GM23338 (cell line): ENCODE measurements around the gene DAGLA. TPM values are rescaled to one million over a fixed set of nuclear protein-coding genes. Genes with fewer than 3 reads are reported as not detected.

Source experiments
- ATAC-seq: fragments of 200-7000 bp; cut with Tn5 transposase; 3 replicates; pipeline ENCODE4 v1.9.1; 2020
- DNase-seq: peaks from one replicate; pipeline ENCODE4 v3.0.0-alpha.2; 2015; ENCODE audit warnings: low spot score
- H2AFZ ChIP-seq: fragments of 200-600 bp; sonication (generic); 2 replicates; pipeline ENCODE4 v1.8.0; 2016; ENCODE audit warnings: antibody characterized with exemption, mild to moderate bottlenecking, moderate library complexity
- H3F3A ChIP-seq: fragments of 200-600 bp; sonication (generic); replicated peaks from 2 replicates; pipeline ENCODE4 v1.8.0; 2017; ENCODE audit warnings: antibody characterized with exemption, mixed run types, low read depth
- H3K27ac ChIP-seq: fragments of 200-600 bp; sonication (generic); 2 replicates; pipeline ENCODE4 v1.6.1; 2016; ENCODE audit warnings: low read depth
- H3K27me3 ChIP-seq: fragments of 200-600 bp; sonication (generic); 2 replicates; pipeline ENCODE4 v1.8.0; 2016; ENCODE audit warnings: mild to moderate bottlenecking, mixed run types, moderate library complexity; ENCODE audit not compliant: insufficient read depth
- H3K36me3 ChIP-seq: fragments of 200-600 bp; sonication (generic); 2 replicates; pipeline ENCODE4 v1.8.0; 2016; ENCODE audit warnings: mild to moderate bottlenecking; ENCODE audit not compliant: insufficient read depth
- H3K4me1 ChIP-seq: fragments of 200-600 bp; sonication (generic); 2 replicates; pipeline ENCODE4 v1.8.0; 2016; ENCODE audit warnings: mild to moderate bottlenecking, moderate library complexity; ENCODE audit not compliant: insufficient read depth
- H3K4me2 ChIP-seq: fragments of 200-600 bp; sonication (generic); 2 replicates; pipeline ENCODE4 v1.7.1; 2017; ENCODE audit warnings: mixed run types
- H3K4me3 ChIP-seq: fragments of 200-600 bp; sonication (generic); 2 replicates; pipeline ENCODE4 v1.6.1; 2016; ENCODE audit warnings: mixed run types
- H3K79me2 ChIP-seq: fragments of 200-600 bp; sonication (generic); replicated peaks from 2 replicates; pipeline ENCODE4 v1.8.0; 2017; ENCODE audit warnings: mild to moderate bottlenecking; ENCODE audit not compliant: insufficient read depth
- H3K9me2 ChIP-seq: fragments of 200-600 bp; sonication (generic); 2 replicates; pipeline ENCODE4 v1.8.0; 2017; ENCODE audit not compliant: insufficient read depth
- H4K20me1 ChIP-seq: fragments of 200-600 bp; sonication (generic); replicated peaks from 2 replicates; pipeline ENCODE4 v1.8.0; 2017; ENCODE audit warnings: mild to moderate bottlenecking; ENCODE audit not compliant: insufficient read depth
- H3K27ac Mint-ChIP-seq: 2 replicates; pipeline ENCODE4 v1.8.0; 2020; ENCODE audit warnings: inconsistent platforms, mild to moderate bottlenecking, moderate library complexity, mixed read lengths
- H3K27me3 Mint-ChIP-seq: 3 replicates; pipeline ENCODE4 v1.8.0; 2022; ENCODE audit warnings: low read depth, mild to moderate bottlenecking, moderate library complexity, mixed read lengths, inconsistent platforms; ENCODE audit not compliant: insufficient read depth, poor library complexity
- H3K36me3 Mint-ChIP-seq: 3 replicates; pipeline ENCODE4 v1.8.0; 2021; ENCODE audit warnings: low read depth, mild to moderate bottlenecking, inconsistent platforms, moderate library complexity, mixed read lengths
- H3K4me1 Mint-ChIP-seq: 3 replicates; pipeline ENCODE4 v1.8.0; 2020; ENCODE audit warnings: mild to moderate bottlenecking, inconsistent platforms, mixed read lengths
- H3K4me3 Mint-ChIP-seq: 3 replicates; pipeline ENCODE4 v1.8.0; 2021; ENCODE audit warnings: moderate library complexity, mild to moderate bottlenecking, inconsistent platforms, mixed read lengths
- H3K9me3 Mint-ChIP-seq: 3 replicates; pipeline ENCODE4 v1.8.0; 2020; ENCODE audit warnings: moderate library complexity, mild to moderate bottlenecking, inconsistent platforms, mixed read lengths
- EZH2 ChIP-seq: fragments of 200-600 bp; sonication (generic); IDR thresholded peaks from one replicate; pipeline ENCODE4 v1.8.0; 2017; ENCODE audit warnings: antibody characterized with exemption, mild to moderate bottlenecking, low read depth; ENCODE audit not compliant: unreplicated experiment
- NANOG ChIP-seq: IDR thresholded peaks from 2 replicates; pipeline ENCODE4 v1.6.1; 2016; ENCODE audit warnings: antibody characterized with exemption, borderline replicate concordance
- polyA plus RNA-seq: library from polyadenylated mRNA; unstranded; fragments of >200 nt; fragmentation: Nextera tagmentation; extraction: Ambion mirVana; gene quantifications from 2 replicates; pipeline ENCODE4 v1.2.1, GENCODE V29; 2016
- total RNA-seq: library from RNA; depleted of rRNA; stranded (reverse); fragments of >200 nt; shearing (Covaris generic); gene quantifications from 2 replicates; pipeline ENCODE4 v1.2.3, GENCODE V29; 2014
- TF ChIP-seq, protein P1 (sequence below): IDR thresholded peaks from one replicate; pipeline ENCODE4 v1.6.1; 2018; ENCODE audit warnings: antibody characterized with exemption; ENCODE audit not compliant: unreplicated experiment
- TF ChIP-seq, protein P2 (sequence below): IDR thresholded peaks from 2 replicates; pipeline ENCODE4 v1.6.1; 2016; ENCODE audit warnings: antibody characterized with exemption
- TF ChIP-seq, protein P3 (sequence below), 2 experiments: fragments of 200-600 bp in 1 of 2; sonication (generic) in 1 of 2; conservative IDR thresholded peaks; 2 replicates each; pipeline versions ENCODE4 v1.5.1 to v1.6.1; 2016 to 2017; ENCODE audit warnings: antibody characterized with exemption in 2 of 2, low read depth in 2 of 2, mild to moderate bottlenecking in 2 of 2, moderate library complexity in 1 of 2
- TF ChIP-seq, protein P4 (sequence below): fragments of 250-450 bp; sonication (Bioruptor Pico); IDR thresholded peaks from 2 replicates; pipeline ENCODE4 v1.5.0; 2020; ENCODE audit warnings: mild to moderate bottlenecking, moderate library complexity

The DAGLA gene
- total and polyA plus RNA-seq, 2 experiments from 2014 or later, result 0.55 to 2.5 TPM

DNA sequence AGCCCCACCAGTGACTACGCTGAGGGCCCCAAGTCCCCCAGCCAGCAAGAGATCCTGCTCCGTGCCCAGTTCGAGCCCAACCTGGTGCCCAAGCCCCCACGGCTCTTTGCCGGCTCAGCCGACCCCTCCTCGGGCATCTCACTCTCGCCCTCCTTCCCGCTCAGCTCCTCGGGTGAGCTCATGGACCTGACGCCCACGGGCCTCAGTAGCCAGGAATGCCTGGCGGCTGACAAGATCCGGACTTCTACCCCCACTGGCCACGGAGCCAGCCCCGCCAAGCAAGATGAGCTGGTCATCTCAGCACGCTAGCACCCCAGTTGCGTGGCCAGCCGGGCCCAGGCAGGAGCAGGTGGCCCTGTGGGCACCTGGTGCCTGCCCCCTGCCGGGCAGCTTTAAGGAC lies 64.0 kb downstream of the DAGLA start (continued):
- TF ChIP-seq, protein P1, sequence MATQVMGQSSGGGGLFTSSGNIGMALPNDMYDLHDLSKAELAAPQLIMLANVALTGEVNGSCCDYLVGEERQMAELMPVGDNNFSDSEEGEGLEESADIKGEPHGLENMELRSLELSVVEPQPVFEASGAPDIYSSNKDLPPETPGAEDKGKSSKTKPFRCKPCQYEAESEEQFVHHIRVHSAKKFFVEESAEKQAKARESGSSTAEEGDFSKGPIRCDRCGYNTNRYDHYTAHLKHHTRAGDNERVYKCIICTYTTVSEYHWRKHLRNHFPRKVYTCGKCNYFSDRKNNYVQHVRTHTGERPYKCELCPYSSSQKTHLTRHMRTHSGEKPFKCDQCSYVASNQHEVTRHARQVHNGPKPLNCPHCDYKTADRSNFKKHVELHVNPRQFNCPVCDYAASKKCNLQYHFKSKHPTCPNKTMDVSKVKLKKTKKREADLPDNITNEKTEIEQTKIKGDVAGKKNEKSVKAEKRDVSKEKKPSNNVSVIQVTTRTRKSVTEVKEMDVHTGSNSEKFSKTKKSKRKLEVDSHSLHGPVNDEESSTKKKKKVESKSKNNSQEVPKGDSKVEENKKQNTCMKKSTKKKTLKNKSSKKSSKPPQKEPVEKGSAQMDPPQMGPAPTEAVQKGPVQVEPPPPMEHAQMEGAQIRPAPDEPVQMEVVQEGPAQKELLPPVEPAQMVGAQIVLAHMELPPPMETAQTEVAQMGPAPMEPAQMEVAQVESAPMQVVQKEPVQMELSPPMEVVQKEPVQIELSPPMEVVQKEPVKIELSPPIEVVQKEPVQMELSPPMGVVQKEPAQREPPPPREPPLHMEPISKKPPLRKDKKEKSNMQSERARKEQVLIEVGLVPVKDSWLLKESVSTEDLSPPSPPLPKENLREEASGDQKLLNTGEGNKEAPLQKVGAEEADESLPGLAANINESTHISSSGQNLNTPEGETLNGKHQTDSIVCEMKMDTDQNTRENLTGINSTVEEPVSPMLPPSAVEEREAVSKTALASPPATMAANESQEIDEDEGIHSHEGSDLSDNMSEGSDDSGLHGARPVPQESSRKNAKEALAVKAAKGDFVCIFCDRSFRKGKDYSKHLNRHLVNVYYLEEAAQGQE, result no peak
- TF ChIP-seq EZH2, result no peak
- TF ChIP-seq, protein P2, sequence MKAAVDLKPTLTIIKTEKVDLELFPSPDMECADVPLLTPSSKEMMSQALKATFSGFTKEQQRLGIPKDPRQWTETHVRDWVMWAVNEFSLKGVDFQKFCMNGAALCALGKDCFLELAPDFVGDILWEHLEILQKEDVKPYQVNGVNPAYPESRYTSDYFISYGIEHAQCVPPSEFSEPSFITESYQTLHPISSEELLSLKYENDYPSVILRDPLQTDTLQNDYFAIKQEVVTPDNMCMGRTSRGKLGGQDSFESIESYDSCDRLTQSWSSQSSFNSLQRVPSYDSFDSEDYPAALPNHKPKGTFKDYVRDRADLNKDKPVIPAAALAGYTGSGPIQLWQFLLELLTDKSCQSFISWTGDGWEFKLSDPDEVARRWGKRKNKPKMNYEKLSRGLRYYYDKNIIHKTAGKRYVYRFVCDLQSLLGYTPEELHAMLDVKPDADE, result no peak
- TF ChIP-seq, protein P3, sequence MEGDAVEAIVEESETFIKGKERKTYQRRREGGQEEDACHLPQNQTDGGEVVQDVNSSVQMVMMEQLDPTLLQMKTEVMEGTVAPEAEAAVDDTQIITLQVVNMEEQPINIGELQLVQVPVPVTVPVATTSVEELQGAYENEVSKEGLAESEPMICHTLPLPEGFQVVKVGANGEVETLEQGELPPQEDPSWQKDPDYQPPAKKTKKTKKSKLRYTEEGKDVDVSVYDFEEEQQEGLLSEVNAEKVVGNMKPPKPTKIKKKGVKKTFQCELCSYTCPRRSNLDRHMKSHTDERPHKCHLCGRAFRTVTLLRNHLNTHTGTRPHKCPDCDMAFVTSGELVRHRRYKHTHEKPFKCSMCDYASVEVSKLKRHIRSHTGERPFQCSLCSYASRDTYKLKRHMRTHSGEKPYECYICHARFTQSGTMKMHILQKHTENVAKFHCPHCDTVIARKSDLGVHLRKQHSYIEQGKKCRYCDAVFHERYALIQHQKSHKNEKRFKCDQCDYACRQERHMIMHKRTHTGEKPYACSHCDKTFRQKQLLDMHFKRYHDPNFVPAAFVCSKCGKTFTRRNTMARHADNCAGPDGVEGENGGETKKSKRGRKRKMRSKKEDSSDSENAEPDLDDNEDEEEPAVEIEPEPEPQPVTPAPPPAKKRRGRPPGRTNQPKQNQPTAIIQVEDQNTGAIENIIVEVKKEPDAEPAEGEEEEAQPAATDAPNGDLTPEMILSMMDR (conservative IDR thresholded peaks at IDR 0.05; ENCODE audit: low read depth in 2 of 2), result no peak

DNA sequence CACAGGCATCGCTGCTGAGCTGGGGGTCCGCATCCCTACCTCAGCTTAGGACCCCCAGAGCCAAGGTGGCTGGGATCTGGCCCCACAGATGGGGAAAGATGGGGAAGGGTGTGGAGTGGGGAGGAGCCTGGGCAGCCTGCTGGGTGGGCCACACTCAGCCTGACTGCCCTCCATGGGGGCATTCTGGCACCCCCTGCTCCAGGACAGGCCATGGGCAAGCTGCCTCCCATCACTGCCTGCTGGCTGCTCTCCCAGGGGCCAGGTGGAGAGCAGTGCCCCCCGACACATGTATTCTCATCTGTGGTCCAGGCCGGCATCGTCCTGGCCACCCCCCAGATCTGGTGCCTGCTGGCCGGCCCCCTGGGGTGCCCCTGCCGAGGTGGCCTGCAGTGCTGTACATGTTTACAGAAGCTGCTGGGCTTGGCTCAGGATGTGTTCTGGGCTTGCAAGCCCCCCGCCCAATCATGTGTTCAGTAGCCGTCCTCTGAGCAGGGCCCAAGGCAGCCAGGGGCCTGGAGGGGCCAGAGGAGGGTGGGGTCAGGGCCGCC lies 64.5 kb downstream of the DAGLA start:
- peaks cover 13% of the 10 kb centered on the region for H3K4me1 Mint-ChIP-seq
- H3K4me1 ChIP-seq, result peaks cover 7% of the 10 kb centered on the region
- H3K4me3 ChIP-seq, result no peak overlapping the region
- no peaks in the 10 kb centered on the region for H3K27me3 ChIP-seq
- no peak overlapping the region for H3K4me3 Mint-ChIP-seq
- ATAC-seq (no peak), DNase-seq (no peak)
- no peak overlapping the region for H3K27ac ChIP-seq
- no peaks in the 10 kb centered on the region for H3K9me2 ChIP-seq
- peaks cover 10% of the 10 kb centered on the region for H3K27me3 Mint-ChIP-seq
- TF ChIP-seq, protein P4, sequence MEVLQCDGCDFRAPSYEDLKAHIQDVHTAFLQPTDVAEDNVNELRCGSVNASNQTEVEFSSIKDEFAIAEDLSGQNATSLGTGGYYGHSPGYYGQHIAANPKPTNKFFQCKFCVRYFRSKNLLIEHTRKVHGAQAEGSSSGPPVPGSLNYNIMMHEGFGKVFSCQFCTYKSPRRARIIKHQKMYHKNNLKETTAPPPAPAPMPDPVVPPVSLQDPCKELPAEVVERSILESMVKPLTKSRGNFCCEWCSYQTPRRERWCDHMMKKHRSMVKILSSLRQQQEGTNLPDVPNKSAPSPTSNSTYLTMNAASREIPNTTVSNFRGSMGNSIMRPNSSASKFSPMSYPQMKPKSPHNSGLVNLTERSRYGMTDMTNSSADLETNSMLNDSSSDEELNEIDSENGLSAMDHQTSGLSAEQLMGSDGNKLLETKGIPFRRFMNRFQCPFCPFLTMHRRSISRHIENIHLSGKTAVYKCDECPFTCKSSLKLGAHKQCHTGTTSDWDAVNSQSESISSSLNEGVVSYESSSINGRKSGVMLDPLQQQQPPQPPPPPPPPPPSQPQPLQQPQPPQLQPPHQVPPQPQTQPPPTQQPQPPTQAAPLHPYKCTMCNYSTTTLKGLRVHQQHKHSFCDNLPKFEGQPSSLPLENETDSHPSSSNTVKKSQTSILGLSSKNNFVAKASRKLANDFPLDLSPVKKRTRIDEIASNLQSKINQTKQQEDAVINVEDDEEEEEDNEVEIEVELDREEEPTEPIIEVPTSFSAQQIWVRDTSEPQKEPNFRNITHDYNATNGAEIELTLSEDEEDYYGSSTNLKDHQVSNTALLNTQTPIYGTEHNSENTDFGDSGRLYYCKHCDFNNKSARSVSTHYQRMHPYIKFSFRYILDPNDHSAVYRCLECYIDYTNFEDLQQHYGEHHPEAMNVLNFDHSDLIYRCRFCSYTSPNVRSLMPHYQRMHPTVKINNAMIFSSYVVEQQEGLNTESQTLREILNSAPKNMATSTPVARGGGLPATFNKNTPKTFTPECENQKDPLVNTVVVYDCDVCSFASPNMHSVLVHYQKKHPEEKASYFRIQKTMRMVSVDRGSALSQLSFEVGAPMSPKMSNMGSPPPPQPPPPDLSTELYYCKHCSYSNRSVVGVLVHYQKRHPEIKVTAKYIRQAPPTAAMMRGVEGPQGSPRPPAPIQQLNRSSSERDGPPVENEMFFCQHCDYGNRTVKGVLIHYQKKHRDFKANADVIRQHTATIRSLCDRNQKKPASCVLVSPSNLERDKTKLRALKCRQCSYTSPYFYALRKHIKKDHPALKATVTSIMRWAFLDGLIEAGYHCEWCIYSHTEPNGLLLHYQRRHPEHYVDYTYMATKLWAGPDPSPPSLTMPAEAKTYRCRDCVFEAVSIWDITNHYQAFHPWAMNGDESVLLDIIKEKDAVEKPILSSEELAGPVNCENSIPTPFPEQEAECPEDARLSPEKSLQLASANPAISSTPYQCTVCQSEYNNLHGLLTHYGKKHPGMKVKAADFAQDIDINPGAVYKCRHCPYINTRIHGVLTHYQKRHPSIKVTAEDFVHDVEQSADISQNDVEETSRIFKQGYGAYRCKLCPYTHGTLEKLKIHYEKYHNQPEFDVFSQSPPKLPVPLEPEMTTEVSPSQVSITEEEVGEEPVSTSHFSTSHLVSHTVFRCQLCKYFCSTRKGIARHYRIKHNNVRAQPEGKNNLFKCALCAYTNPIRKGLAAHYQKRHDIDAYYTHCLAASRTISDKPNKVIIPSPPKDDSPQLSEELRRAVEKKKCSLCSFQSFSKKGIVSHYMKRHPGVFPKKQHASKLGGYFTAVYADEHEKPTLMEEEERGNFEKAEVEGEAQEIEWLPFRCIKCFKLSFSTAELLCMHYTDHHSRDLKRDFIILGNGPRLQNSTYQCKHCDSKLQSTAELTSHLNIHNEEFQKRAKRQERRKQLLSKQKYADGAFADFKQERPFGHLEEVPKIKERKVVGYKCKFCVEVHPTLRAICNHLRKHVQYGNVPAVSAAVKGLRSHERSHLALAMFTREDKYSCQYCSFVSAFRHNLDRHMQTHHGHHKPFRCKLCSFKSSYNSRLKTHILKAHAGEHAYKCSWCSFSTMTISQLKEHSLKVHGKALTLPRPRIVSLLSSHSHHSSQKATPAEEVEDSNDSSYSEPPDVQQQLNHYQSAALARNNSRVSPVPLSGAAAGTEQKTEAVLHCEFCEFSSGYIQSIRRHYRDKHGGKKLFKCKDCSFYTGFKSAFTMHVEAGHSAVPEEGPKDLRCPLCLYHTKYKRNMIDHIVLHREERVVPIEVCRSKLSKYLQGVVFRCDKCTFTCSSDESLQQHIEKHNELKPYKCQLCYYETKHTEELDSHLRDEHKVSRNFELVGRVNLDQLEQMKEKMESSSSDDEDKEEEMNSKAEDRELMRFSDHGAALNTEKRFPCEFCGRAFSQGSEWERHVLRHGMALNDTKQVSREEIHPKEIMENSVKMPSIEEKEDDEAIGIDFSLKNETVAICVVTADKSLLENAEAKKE (CRISPR knock-in tag), result no peak
- TF ChIP-seq NANOG, result no peak
- no peaks in the 10 kb centered on the region for H3K79me2 ChIP-seq
- H3F3A ChIP-seq, result no peaks in the 10 kb centered on the region
- H3K27ac Mint-ChIP-seq, result no peak overlapping the region
- no peak overlapping the region for H3K4me2 ChIP-seq
- H3K9me3 Mint-ChIP-seq, result no peaks in the 10 kb centered on the region
- peaks cover 4% of the 10 kb centered on the region; the same call in 2 of the 3 replicates for H3K36me3 Mint-ChIP-seq
- H4K20me1 ChIP-seq, result no peaks in the 10 kb centered on the region
- H2AFZ ChIP-seq, result no peak overlapping the region
- H3K36me3 ChIP-seq, result no peaks in the 10 kb centered on the region
